ENCODE data around the gene NR4A3. TPM values are rescaled to one million over a fixed set of nuclear protein-coding genes. Genes with fewer than 3 reads are reported as not detected.

NR4A3 gene
- total RNA-seq, 1 experiment from 2014 or later: 0.24 TPM

- Mint-ChIP-seq H3K4me3 (no peak overlapping the region), H3K27me3 (ENCODE audit: low read depth) (no peaks in the 10 kb centered on the region; the same call in 1 of the 2 replicates), H3K9me3 (no peaks in the 10 kb centered on the region), H3K4me1 (peaks cover 6 to 13% of the 10 kb centered on the region in 2 experiments), H3K36me3 (ENCODE audit: insufficient read depth in 1 of 3, low read depth in 3 of 3) (no peaks in the 10 kb centered on the region), H3K27ac (no peak overlapping the region)
- Histone ChIP-seq H3K23me2 (ENCODE audit: insufficient read length, low read depth, low read length, poor library complexity, severe bottlenecking) (no peaks in the 10 kb centered on the region), H3K18ac (ENCODE audit: insufficient read length, low read depth, low read length) (no peak overlapping the region), H3K4me1 (ENCODE audit: insufficient read depth, low read length) (peaks cover 5% of the 10 kb centered on the region; the same call in 1 of the 2 replicates), H4K20me1 (ENCODE audit: control insufficient read depth, insufficient read depth, insufficient read length) (no peaks in the 10 kb centered on the region), H2BK20ac (ENCODE audit: low read depth, low read length, poor library complexity, severe bottlenecking) (no peak overlapping the region), H3K23ac (ENCODE audit: insufficient read length, low read depth, low read length) (no peak overlapping the region), H3K4me2 (ENCODE audit: insufficient read depth, insufficient read length, low read length) (no peak overlapping the region), H4K5ac (ENCODE audit: insufficient read length, low read depth, low read length) (no peak overlapping the region), H2BK15ac (ENCODE audit: low read depth, low read length) (no peak overlapping the region), H3K27me3 (ENCODE audit: insufficient read depth, low read length) (no peaks in the 10 kb centered on the region), H3T11ph (ENCODE audit: low read length) (no peak overlapping the region), H3K9me3 (ENCODE audit: control insufficient read depth, low read depth, low read length) (no peaks in the 10 kb centered on the region), H2BK12ac (ENCODE audit: insufficient read length, low read depth, low read length) (no peak overlapping the region), H2AFZ (ENCODE audit: low read length) (no peak overlapping the region), H4K91ac (ENCODE audit: insufficient read length, low read depth, low read length) (no peak overlapping the region), H3K27ac (ENCODE audit: insufficient read length, low read depth, low read length) (no peak overlapping the region), H4K8ac (replicated peaks; ENCODE audit: insufficient read length, low read depth, low read length) (no peak overlapping the region), H2BK120ac (ENCODE audit: low read depth, low read length, poor library complexity, severe bottlenecking) (no peak overlapping the region), H3K9ac (ENCODE audit: extremely low read depth, insufficient read length, low read length) (no peak overlapping the region), H2AK5ac (ENCODE audit: insufficient read length, low read length) (no peak overlapping the region), H3K4ac (ENCODE audit: low read depth, low read length) (no peak overlapping the region), H3K79me2 (ENCODE audit: insufficient read depth, low read length) (no peaks in the 10 kb centered on the region), H3K14ac (ENCODE audit: insufficient read depth, low read length) (no peak overlapping the region), H2BK5ac (ENCODE audit: insufficient read length, low read length) (no peak overlapping the region), H3K79me1 (ENCODE audit: insufficient read depth, low read depth, low read length, poor library complexity, severe bottlenecking) (no peaks in the 10 kb centered on the region), H3K56ac (ENCODE audit: insufficient read length, low read depth, low read length) (no peak overlapping the region)
- DNase-seq: no peak
- TF ChIP-seq, protein P1, sequence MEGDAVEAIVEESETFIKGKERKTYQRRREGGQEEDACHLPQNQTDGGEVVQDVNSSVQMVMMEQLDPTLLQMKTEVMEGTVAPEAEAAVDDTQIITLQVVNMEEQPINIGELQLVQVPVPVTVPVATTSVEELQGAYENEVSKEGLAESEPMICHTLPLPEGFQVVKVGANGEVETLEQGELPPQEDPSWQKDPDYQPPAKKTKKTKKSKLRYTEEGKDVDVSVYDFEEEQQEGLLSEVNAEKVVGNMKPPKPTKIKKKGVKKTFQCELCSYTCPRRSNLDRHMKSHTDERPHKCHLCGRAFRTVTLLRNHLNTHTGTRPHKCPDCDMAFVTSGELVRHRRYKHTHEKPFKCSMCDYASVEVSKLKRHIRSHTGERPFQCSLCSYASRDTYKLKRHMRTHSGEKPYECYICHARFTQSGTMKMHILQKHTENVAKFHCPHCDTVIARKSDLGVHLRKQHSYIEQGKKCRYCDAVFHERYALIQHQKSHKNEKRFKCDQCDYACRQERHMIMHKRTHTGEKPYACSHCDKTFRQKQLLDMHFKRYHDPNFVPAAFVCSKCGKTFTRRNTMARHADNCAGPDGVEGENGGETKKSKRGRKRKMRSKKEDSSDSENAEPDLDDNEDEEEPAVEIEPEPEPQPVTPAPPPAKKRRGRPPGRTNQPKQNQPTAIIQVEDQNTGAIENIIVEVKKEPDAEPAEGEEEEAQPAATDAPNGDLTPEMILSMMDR (conservative IDR thresholded peaks at IDR 0.05): no peak
- WGBS (ENCODE audit: extremely low coverage, insufficient read length, low lambda C conversion rate): no CpG with 5 or more reads among the region's 2 CpGs
Observed at GRCh38 chr9:99896119-99896518, 74.4 kb downstream of the NR4A3 start.

Measured in H9 (cell line).